ENCODE measurements around the gene MEF2D.

GRCh38 chr1:156414461-156415064, 86.0 kb downstream of the MEF2D start:
- TF ChIP-seq POLR2A (IDR thresholded peaks at IDR 0.05) (no peak), CTCF (IDR thresholded peaks at IDR 0.05) (no peak)

Measured in testis (tissue), 2 donors.